K562 (cell line): ENCODE data around the gene CLASP2. TPM values are rescaled to one million over a fixed set of nuclear protein-coding genes. Genes with fewer than 3 reads are reported as not detected.

Source experiments
- AFF1 ChIP-seq, 2 experiments: fragments of 450-650 bp; IDR thresholded peaks; 2 replicates each; pipeline ENCODE4 v1.6.1; 2018; ENCODE audit warnings: mild to moderate bottlenecking in 2 of 2, low read depth in 1 of 2; ENCODE audit not compliant: partially characterized antibody in 2 of 2
- COPS2 ChIP-seq: fragments of 450-650 bp; conservative IDR thresholded peaks from 2 replicates; pipeline ENCODE4 v1.6.1; 2016; ENCODE audit warnings: mild to moderate bottlenecking, moderate library complexity
- CREB3L1 ChIP-seq: fragments of 450-650 bp; IDR thresholded peaks from 2 replicates; pipeline ENCODE4 v1.6.1; 2014; ENCODE audit warnings: low read depth, mild to moderate bottlenecking, moderate library complexity, borderline replicate concordance
- ELF1 ChIP-seq: fragments of 200-800 bp; sonication (Bioruptor generic); IDR thresholded peaks from 2 replicates; pipeline ENCODE4 v1.6.1; 2016; ENCODE audit warnings: missing genetic modification characterization, missing compliant biosample characterization
- HDAC2 ChIP-seq: fragments of 450-650 bp; IDR thresholded peaks from 2 replicates; pipeline ENCODE4 v1.6.1; 2016; ENCODE audit warnings: mild to moderate bottlenecking
- MLLT1 ChIP-seq, 2 experiments: fragments of 450-650 bp; IDR thresholded peaks; 2 replicates each; pipeline ENCODE4 v1.6.1; 2016
- NKRF ChIP-seq: fragments of 450-650 bp; IDR thresholded peaks from 2 replicates; pipeline ENCODE4 v1.6.1; 2016; ENCODE audit warnings: borderline replicate concordance
- POLR2AphosphoS5 ChIP-seq: IDR thresholded peaks from 2 replicates; pipeline ENCODE4 v1.6.1; 2011; ENCODE audit warnings: mild to moderate bottlenecking, low read depth, low read length, moderate library complexity; ENCODE audit not compliant: control insufficient read depth, insufficient read depth
- PTTG1 ChIP-seq: fragments of 450-650 bp; IDR thresholded peaks from 2 replicates; pipeline ENCODE4 v1.6.1; 2016; ENCODE audit warnings: low read depth, mild to moderate bottlenecking, missing genetic modification characterization, missing compliant biosample characterization
- SMARCA4 ChIP-seq: fragments of 450-650 bp; IDR thresholded peaks from 2 replicates; pipeline ENCODE4 v1.6.1; 2016
- ZBTB11 ChIP-seq, 3 experiments: fragments of 200-800 bp in 1 of 3; fragments of 250-450 bp in 1 of 3; fragments of 450-650 bp in 1 of 3; sonication (Bioruptor Pico) in 1 of 3; sonication (Bioruptor generic) in 1 of 3; formaldehyde crosslinking in 1 of 3; IDR thresholded peaks; 2 replicates each; pipeline versions ENCODE4 v1.6.1 to v1.8.0; 2016 to 2022; ENCODE audit warnings: mild to moderate bottlenecking in 2 of 3, missing genetic modification characterization in 2 of 3, missing compliant biosample characterization in 1 of 3, moderate library complexity in 1 of 3
- ZNF143 ChIP-seq: sonication (generic); formaldehyde crosslinking; IDR thresholded peaks from 2 replicates; pipeline ENCODE4 v1.9.0; 2022; ENCODE audit warnings: mild to moderate bottlenecking, missing genetic modification reagents
- ZNF274 ChIP-seq: IDR thresholded peaks from 2 replicates; pipeline ENCODE4 v1.6.1; 2011; ENCODE audit warnings: low read depth, mild to moderate bottlenecking, low read length, moderate library complexity, borderline replicate concordance
- ZNF3 ChIP-seq: fragments of 250-450 bp; sonication (Bioruptor Pico); IDR thresholded peaks from 2 replicates; pipeline ENCODE4 v1.5.0; 2021; ENCODE audit warnings: mild to moderate bottlenecking, moderate library complexity
- ZNF347 ChIP-seq: fragments of 450-650 bp; formaldehyde crosslinking; IDR thresholded peaks from 2 replicates; pipeline ENCODE4 v1.4.0; 2020; ENCODE audit warnings: low read depth, mild to moderate bottlenecking, moderate library complexity
- polyA plus RNA-seq, 8 experiments: library from polyadenylated mRNA; depleted of rRNA in 4 of 8; stranded (reverse) in 5 of 8; unstranded in 3 of 8; fragments of >200 nt; fragmentation: Nextera tagmentation in 2 of 8; fragmentation: Illumina TruSeq in 1 of 8; extraction: Ambion mirVana in 2 of 8; extraction: Trizol in 1 of 8; gene quantifications; 2 replicates each; pipeline versions ENCODE4 v1.2.1 to v1.2.3, GENCODE V29; 2011 to 2014; ENCODE audit warnings: inconsistent platforms in 1 of 8, missing spikeins in 1 of 8
- total RNA-seq, 7 experiments: library from RNA; depleted of rRNA in 6 of 7; stranded (reverse); fragments of >200 nt in 6 of 7; fragmentation: Illumina TruSeq in 2 of 7; extraction: Trizol in 2 of 7; gene quantifications; 2 replicates each; pipeline versions ENCODE4 v1.2.1 to v1.2.3, GENCODE V29; 2011 to 2021; ENCODE audit warnings: low replicate concordance in 1 of 7

CLASP2 gene
- total and polyA plus RNA-seq, 9 of the 15 experiments (the other 6 are each of a cell fraction or from before 2014, with no cell fraction given), result 13.5 to 107 (median 71.8) TPM

- TF ChIP-seq ZBTB11 (CRISPR knock-in tag; IDR thresholded peaks at IDR 0.05), result no peak
- 0 out of 2 replicates have a peak, but pooled peaks have one; percentile 45 for TF ChIP-seq ELF1 (tag)
- TF ChIP-seq MLLT1 (IDR thresholded peaks at IDR 0.05), result 0 out of 4 replicates have a peak, but pooled peaks of 1 of the 2 experiments have one; percentile 26
- TF ChIP-seq ZNF274, result no peak
- TF ChIP-seq COPS2, result no peak
- TF ChIP-seq AFF1 (IDR thresholded peaks at IDR 0.05; ENCODE audit: low read depth in 1 of 2, partially characterized antibody in 2 of 2), result peak; percentile 57 to 90
- TF ChIP-seq CREB3L1, result no peak
- no peak for TF ChIP-seq ZNF347 (CRISPR knock-in tag)
- no peak for TF ChIP-seq ZNF3 (CRISPR knock-in tag)
- peak; percentile 59; the same call in 1 of the 2 replicates for TF ChIP-seq HDAC2
- TF ChIP-seq PTTG1 (tag), result no peak
- no peak; the same call in 1 of the 2 replicates for TF ChIP-seq SMARCA4
- TF ChIP-seq NKRF, result 0 out of 2 replicates have a peak, but pooled peaks have one; percentile 61
- no peak for TF ChIP-seq ZNF143
- no peak for TF ChIP-seq POLR2AphosphoS5
Measured at GRCh38 chr3:33718595-33718907, 497 bp upstream of the CLASP2 start (continued).
